GM10266 (cell line): Measurements from ENCODE around the gene P4HTM.
A peak's percentile ranks its signal among the peaks of the same experiment; 100 is the strongest.

Source experiments
- DNase-seq: peaks from one replicate; pipeline ENCODE4 v3.0.0; 2012; ENCODE audit errors: extremely low spot score
- TF ChIP-seq, protein P1 (sequence below): IDR thresholded peaks from 2 replicates; pipeline ENCODE4 v1.5.1; 2012; ENCODE audit warnings: mild to moderate bottlenecking, low read depth; ENCODE audit not compliant: control insufficient read depth, insufficient read depth; ENCODE audit errors: missing control alignments

The P4HTM gene

DNA sequence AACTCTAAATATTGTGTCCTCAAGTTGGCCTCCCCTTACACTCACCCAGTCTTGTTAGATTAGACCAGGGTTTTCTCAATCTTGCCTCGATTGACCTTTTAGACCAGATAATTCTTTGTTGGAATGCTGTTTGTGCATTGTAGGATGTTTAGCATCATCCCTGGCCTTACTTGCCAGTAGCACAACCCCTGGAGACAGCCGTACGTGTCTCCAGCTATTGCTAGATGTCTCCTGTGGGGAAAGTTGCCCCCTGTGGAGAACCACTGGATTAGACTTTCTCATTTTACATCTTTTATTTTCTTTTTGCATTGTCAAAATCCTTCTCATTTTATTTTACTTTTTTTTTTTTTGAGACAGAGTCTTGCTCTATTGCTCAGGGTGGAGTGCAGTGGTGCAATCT is 19.4 kb downstream of the P4HTM start:
- TF ChIP-seq, protein P1, sequence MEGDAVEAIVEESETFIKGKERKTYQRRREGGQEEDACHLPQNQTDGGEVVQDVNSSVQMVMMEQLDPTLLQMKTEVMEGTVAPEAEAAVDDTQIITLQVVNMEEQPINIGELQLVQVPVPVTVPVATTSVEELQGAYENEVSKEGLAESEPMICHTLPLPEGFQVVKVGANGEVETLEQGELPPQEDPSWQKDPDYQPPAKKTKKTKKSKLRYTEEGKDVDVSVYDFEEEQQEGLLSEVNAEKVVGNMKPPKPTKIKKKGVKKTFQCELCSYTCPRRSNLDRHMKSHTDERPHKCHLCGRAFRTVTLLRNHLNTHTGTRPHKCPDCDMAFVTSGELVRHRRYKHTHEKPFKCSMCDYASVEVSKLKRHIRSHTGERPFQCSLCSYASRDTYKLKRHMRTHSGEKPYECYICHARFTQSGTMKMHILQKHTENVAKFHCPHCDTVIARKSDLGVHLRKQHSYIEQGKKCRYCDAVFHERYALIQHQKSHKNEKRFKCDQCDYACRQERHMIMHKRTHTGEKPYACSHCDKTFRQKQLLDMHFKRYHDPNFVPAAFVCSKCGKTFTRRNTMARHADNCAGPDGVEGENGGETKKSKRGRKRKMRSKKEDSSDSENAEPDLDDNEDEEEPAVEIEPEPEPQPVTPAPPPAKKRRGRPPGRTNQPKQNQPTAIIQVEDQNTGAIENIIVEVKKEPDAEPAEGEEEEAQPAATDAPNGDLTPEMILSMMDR = no peak

DNA sequence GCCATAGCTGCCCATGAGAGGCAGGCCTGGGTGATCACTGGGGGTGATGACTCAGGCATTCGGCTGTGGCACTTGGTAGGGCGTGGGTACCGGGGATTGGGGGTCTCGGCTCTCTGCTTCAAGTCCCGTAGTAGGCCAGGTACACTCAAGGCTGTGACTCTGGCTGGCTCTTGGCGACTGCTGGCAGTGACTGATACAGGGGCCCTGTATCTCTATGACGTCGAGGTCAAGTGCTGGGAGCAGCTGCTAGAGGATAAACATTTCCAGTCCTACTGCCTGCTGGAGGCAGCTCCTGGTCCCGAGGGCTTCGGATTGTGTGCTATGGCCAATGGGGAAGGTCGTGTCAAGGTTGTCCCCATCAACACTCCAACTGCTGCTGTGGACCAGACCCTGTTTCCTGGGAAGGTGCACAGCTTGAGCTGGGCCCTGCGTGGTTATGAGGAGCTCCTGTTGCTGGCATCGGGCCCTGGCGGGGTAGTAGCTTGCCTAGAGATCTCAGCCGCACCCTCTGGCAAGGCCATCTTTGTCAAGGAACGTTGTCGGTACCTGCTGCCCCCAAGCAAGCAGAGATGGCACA is 22.5 kb downstream of the P4HTM start:
- no peak for DNase-seq
- TF ChIP-seq, protein P1 = no peak

More for the DNA sequence above, 19.4 kb downstream of the P4HTM start:
- DNase-seq = no peak

DNA sequence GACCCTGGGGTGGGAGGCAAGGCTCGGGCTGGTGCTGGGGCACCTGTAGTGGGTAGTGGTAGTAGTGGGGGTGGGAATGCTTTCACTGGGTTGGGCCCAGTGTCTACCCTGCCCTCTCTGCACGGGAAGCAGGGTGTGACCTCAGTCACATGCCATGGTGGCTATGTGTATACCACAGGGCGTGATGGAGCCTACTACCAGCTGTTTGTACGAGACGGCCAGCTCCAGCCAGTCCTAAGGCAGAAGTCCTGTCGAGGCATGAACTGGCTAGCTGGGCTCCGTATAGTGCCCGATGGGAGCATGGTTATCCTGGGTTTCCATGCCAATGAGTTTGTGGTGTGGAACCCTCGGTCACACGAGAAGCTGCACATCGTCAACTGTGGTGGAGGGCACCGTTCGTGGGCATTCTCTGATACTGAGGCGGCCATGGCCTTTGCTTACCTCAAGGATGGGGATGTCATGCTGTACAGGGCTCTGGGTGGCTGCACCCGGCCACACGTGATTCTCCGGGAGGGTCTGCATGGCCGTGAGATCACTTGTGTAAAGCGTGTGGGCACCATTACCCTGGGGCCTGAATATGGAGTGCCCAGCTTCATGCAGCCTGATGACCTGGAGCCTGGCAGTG is 23.2 kb downstream of the P4HTM start:
- TF ChIP-seq, protein P1 = no peak

DNA sequence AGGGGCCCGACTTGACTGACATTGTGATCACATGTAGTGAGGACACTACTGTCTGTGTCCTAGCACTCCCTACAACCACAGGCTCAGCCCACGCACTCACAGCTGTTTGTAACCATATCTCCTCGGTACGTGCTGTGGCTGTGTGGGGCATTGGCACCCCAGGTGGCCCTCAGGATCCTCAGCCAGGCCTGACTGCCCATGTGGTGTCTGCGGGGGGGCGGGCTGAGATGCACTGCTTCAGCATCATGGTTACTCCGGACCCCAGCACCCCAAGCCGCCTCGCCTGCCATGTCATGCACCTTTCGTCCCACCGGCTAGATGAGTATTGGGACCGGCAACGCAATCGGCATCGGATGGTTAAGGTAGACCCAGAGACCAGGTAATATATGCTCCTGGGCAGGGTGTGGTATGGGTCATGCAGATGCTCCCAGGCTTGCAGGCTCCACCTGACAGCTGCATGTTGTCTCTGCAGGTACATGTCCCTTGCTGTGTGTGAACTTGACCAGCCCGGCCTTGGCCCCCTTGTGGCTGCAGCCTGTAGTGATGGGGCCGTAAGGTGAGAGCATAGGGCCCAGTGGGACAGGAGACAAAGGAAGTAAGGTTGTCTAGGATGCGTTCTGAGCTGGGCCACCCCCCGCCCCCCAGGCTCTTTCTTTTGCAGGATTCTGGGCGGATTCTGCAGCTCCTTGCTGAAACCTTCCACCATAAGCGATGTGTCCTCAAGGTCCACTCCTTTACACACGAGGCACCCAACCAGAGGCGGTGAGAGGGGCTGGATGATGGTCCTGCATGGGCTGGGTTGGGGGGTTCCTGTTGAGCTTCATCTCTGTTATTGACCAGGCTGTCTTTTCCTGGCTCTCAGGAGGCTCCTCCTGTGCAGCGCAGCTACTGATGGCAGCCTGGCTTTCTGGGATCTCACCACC is 24.0 kb downstream of the P4HTM start:
- TF ChIP-seq, protein P1 = peak; percentile 61
- peak; percentile 47 for DNase-seq

More for the DNA sequence above, 23.2 kb downstream of the P4HTM start:
- DNase-seq = no peak

DNA sequence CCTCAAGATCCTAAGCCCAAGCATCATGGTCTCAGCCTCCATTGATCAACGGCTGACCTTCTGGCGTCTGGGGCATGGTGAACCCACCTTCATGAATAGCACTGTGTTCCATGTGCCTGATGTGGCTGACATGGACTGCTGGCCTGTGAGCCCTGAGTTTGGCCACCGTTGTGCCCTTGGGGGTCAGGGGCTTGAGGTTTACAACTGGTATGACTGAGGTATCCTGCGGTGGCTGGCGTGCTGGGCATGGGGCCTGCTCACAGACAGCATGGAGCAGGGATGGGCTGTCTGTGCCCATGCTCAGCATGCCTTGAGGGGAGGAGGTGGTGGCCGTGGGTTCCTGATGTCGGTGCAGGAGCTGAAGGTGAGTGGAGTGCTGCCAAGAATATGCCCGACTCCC is 25.0 kb downstream of the P4HTM start:
- TF ChIP-seq, protein P1 = no peak
- DNase-seq = no peak

DNA sequence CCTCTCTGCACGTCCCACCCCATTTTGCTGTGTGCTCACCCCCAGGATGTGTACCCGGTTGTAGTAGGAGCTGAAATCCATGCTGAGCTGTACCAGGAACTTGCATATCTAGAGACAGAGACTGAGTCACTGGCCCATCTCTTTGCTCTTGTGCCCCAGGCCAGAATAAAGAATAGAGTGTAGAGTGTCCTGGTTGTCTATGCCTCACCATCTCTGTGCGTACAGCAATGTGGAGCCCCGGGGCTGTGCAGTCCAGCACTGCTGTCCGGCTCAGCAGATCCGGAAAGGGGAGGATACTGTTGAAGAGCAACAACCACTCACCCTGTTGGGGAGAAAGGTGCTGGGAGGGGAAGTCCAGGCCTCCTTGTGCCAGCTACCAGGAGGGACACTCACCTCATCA is 25.7 kb downstream of the P4HTM start:
- no peak for DNase-seq
- TF ChIP-seq, protein P1 = no peak
